ENCODE data around the gene DAPK1.

Gene DAPK1

GRCh38 chr9:87513880-87514535 lies 16.3 kb downstream of the DAPK1 start:
- ATAC-seq = no peak
- no peak for TF ChIP-seq ARNTL (CRISPR knock-in tag; IDR thresholded peaks at IDR 0.05; ENCODE audit: borderline replicate concordance, low read depth)
- no peak for TF ChIP-seq CSDC2 (CRISPR knock-in tag; IDR thresholded peaks at IDR 0.05)
- no peak for TF ChIP-seq ESRRG (CRISPR knock-in tag; IDR thresholded peaks at IDR 0.05)
- TF ChIP-seq ZFP30 (CRISPR knock-in tag; IDR thresholded peaks at IDR 0.05) = no peak
- TF ChIP-seq ZNF70 (CRISPR knock-in tag; IDR thresholded peaks at IDR 0.05) = no peak
- no peak for TF ChIP-seq CREB5 (CRISPR knock-in tag; IDR thresholded peaks at IDR 0.05; ENCODE audit: low read depth)
- TF ChIP-seq OSR1 (CRISPR knock-in tag; IDR thresholded peaks at IDR 0.05) = no peak
- TF ChIP-seq ISL1 (CRISPR knock-in tag; IDR thresholded peaks at IDR 0.05) = no peak
- TF ChIP-seq ZNF565 (CRISPR knock-in tag; conservative IDR thresholded peaks at IDR 0.05; ENCODE audit: low read depth) = no peak
- TF ChIP-seq TCF4 (CRISPR knock-in tag; IDR thresholded peaks at IDR 0.05; ENCODE audit: borderline replicate concordance) = no peak
- no peak for TF ChIP-seq TSHZ2 (CRISPR knock-in tag; IDR thresholded peaks at IDR 0.05)
- no peak for TF ChIP-seq RARB (CRISPR knock-in tag; IDR thresholded peaks at IDR 0.05)
- TF ChIP-seq POU6F1 (CRISPR knock-in tag; IDR thresholded peaks at IDR 0.05; ENCODE audit: borderline replicate concordance, low read depth) = no peak
- TF ChIP-seq SNAI2 (CRISPR knock-in tag; IDR thresholded peaks at IDR 0.05) = no peak
- no peak for TF ChIP-seq PPARA (CRISPR knock-in tag; IDR thresholded peaks at IDR 0.05; ENCODE audit: borderline replicate concordance)
- no peak for TF ChIP-seq ZNF8 (CRISPR knock-in tag; IDR thresholded peaks at IDR 0.05)
- no peak for TF ChIP-seq GLIS3 (CRISPR knock-in tag; IDR thresholded peaks at IDR 0.05)
- no peak for TF ChIP-seq ZC3H10 (CRISPR knock-in tag; IDR thresholded peaks at IDR 0.05)
- no peak for TF ChIP-seq CSRNP3 (CRISPR knock-in tag; IDR thresholded peaks at IDR 0.05)
- TF ChIP-seq PATZ1 (CRISPR knock-in tag; IDR thresholded peaks at IDR 0.05; ENCODE audit: borderline replicate concordance) = no peak

GRCh38 chr9:87515006-87515405 lies 17.3 kb downstream of the DAPK1 start:
- TF ChIP-seq TSHZ2 (CRISPR knock-in tag; IDR thresholded peaks at IDR 0.05) (no peak), ZNF70 (CRISPR knock-in tag; IDR thresholded peaks at IDR 0.05) (no peak), TOX (CRISPR knock-in tag; IDR thresholded peaks at IDR 0.05; ENCODE audit: borderline replicate concordance) (no peak), RARB (CRISPR knock-in tag; IDR thresholded peaks at IDR 0.05) (no peak), TCF4 (CRISPR knock-in tag; IDR thresholded peaks at IDR 0.05; ENCODE audit: borderline replicate concordance) (no peak), PPARA (CRISPR knock-in tag; IDR thresholded peaks at IDR 0.05; ENCODE audit: borderline replicate concordance) (no peak), GLIS3 (CRISPR knock-in tag; IDR thresholded peaks at IDR 0.05) (no peak), ZC3H10 (CRISPR knock-in tag; IDR thresholded peaks at IDR 0.05) (no peak), ARNTL (CRISPR knock-in tag; IDR thresholded peaks at IDR 0.05; ENCODE audit: borderline replicate concordance, low read depth) (no peak), ZNF8 (CRISPR knock-in tag; IDR thresholded peaks at IDR 0.05) (no peak), BACH2 (CRISPR knock-in tag; IDR thresholded peaks at IDR 0.05; ENCODE audit: borderline replicate concordance) (no peak), ZNF565 (CRISPR knock-in tag; conservative IDR thresholded peaks at IDR 0.05; ENCODE audit: low read depth) (no peak)
- ATAC-seq = no peak

Measured in SK-N-SH treated with all-trans-retinoic acid at 6 μM for 48 hours (cell line).